ENCODE data around the gene CLTC. TPM values are rescaled to one million over a fixed set of nuclear protein-coding genes. Genes with fewer than 3 reads are reported as not detected.
A peak's percentile ranks its signal among the peaks of the same experiment; 100 is the strongest.

CLTC gene
- total and polyA plus RNA-seq, 2 of the 13 experiments (the other 11 are each of a cell fraction or from before 2014, with no cell fraction given): 134 to 283 TPM

DNA sequence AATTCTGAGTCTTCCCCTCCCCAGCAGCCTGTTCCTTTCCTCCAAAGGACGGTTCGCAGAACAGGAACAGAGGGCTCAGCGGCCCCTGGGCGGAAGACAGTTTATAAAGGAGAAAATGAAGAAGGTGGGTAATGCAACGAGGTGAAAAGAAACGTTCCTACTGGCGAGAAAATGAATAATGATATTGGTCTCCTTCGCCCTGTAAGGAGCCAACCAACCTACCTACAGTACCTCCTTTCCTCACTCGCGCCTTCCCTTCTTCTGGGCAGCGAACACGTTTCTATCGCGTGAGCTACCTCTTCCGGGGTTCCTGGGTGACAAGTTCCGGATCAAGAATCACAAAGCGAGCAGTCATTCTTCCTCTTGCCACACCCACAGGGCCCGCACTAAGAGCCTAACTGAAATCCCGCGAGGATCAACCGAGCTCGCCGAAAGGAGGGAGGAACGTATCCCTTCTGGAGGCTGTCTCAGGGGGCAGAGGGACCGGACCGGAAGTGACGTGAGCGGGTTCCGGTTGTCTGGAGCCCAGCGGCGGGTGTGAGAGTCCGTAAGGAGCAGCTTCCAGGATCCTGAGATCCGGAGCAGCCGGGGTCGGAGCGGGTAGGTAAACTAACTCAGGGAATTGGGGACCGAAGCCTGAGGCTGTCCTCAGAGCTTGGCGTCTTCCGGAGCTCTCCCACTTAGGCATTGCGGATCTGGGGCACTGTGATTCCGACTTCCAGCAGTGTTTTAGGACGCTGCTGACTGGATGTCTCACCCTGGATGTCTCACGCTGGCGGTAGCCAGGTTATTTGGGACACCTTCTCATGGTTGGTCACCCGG is 87.7 kb downstream of the CLTC start, which contains the start of the genes PTRH2 and VMP1:
Gene PTRH2 (minus strand): TSS at position 282 of the 822 bp plus-strand sequence. CDS start 9,452 bp downstream, outside the sequence.
Gene VMP1 (plus strand): TSS at position 506 of the 822 bp plus-strand sequence. CDS start 23,793 bp downstream, outside the sequence.
- H3K9me3 ChIP-seq (ENCODE audit: low read length): no peaks in the 10 kb centered on the region
- H3K27me3 ChIP-seq (ENCODE audit: control insufficient read depth in 1 of 2, insufficient read depth in 2 of 2, low read length in 2 of 2): peaks cover 0 to 5% of the 10 kb centered on the region in 2 experiments; a peak in 1 of 5 replicates
- POLR2A ChIA-PET: interaction anchor here (0.6 to 2.8 kb wide), 37 partner anchors 8 to 1076 kb away, joined by 3 to 53 read pairs (median 5); partner anchors contain the start of genes CLTC, DHX40, HEATR6 and RNFT1
- H3K4me2 ChIP-seq (ENCODE audit: low read depth, low read length): peak within 1 kb of the TSS; percentile 85
- intact Hi-C loops (cut with micrococcal nuclease; ENCODE audit: unreplicated experiment) (no loop called here), in situ Hi-C loops (cut with HindIII; ENCODE audit: extremely low pct_ligation_motif_present, low pct_unique_long_range_greater_than_20kb) (loop anchor here (5.0 kb wide), 1 partner anchor 50 kb away; no protein-coding TSS in a partner anchor)
- 1% methylated on average over 44 of the region's 45 CpGs for WGBS (ENCODE audit: low lambda C conversion rate)
- H3K79me2 ChIP-seq (ENCODE audit: insufficient read depth, low read length): peaks cover 95% of the 10 kb centered on the region
- DNase-seq (ENCODE audit: low spot score): peak; percentile 100
- H3K9ac ChIP-seq (ENCODE audit: insufficient read depth, low read depth, low read length): peak within 1 kb of the TSS; percentile 97
- H3K27ac ChIP-seq (ENCODE audit: extremely low read length, insufficient read depth, low read length): peak within 1 kb of the TSS; percentile 94
- CTCF ChIA-PET (ENCODE audit: low intra/inter-chr PET ratio, low total read pairs): no interaction called here
- H3K4me3 ChIP-seq (replicated peaks in 1 of 3; ENCODE audit: insufficient read depth in 1 of 3, low read depth in 2 of 3, low read length in 3 of 3): peak within 1 kb of the TSS; percentile 83 to 98 (median 91)
- H4K20me1 ChIP-seq (ENCODE audit: insufficient read depth, low read length): peaks cover 37% of the 10 kb centered on the region
- peaks cover 75% of the 10 kb centered on the region for H3K4me1 ChIP-seq (ENCODE audit: insufficient read depth, low read length)
- no peak within 1 kb of the TSS for H2AFZ ChIP-seq (ENCODE audit: low read length)
- BruUV-seq (replicated peaks): no TSS peak
- peaks cover 2 to 12% of the 10 kb centered on the region in 2 experiments; a peak in 4 of 5 replicates for H3K36me3 ChIP-seq (replicated peaks in 1 of 2; ENCODE audit: control insufficient read depth in 1 of 2, insufficient read depth in 2 of 2, low read length in 2 of 2)
- FAIRE-seq: peak; percentile 99
- ATAC-seq: peak; percentile 96
- no peak for TF ChIP-seq FOXA1 (IDR thresholded peaks at IDR 0.05)
- TF ChIP-seq FOXA1 (CRISPR knock-in tag; IDR thresholded peaks at IDR 0.05): peak; percentile 34; the same call in 1 of the 2 replicates
- 0 out of 2 replicates have a peak, but pooled peaks have one; percentile 81 for TF ChIP-seq ZBTB49 (CRISPR knock-in tag; IDR thresholded peaks at IDR 0.05; ENCODE audit: borderline replicate concordance)
- peak; percentile 85 for TF ChIP-seq ATF2 (CRISPR knock-in tag; IDR thresholded peaks at IDR 0.05)
- TF ChIP-seq HNF4A (CRISPR knock-in tag; IDR thresholded peaks at IDR 0.05): peak; percentile 60
- no peak for TF ChIP-seq FIP1L1 (IDR thresholded peaks at IDR 0.05; ENCODE audit: borderline replicate concordance, insufficient read depth, low read depth, low read length)
- peak in 1 of 2 experiments; percentile 6; a peak in 1 of 4 replicates for TF ChIP-seq MAFK (conservative IDR thresholded peaks at IDR 0.05 in 1 of 2, IDR thresholded peaks at IDR 0.05 in 1 of 2; ENCODE audit: low read length in 2 of 2)
- TF ChIP-seq ZNF484 (CRISPR knock-in tag; IDR thresholded peaks at IDR 0.05; ENCODE audit: borderline replicate concordance, low read depth): no peak
- TF ChIP-seq KDM2A (CRISPR knock-in tag; IDR thresholded peaks at IDR 0.05; ENCODE audit: borderline replicate concordance, low read depth): peak; percentile 81
- peak; percentile 56; the same call in 1 of the 2 replicates for TF ChIP-seq ZNF747 (CRISPR knock-in tag; IDR thresholded peaks at IDR 0.05; ENCODE audit: borderline replicate concordance)
- TF ChIP-seq NRL (CRISPR knock-in tag; IDR thresholded peaks at IDR 0.05; ENCODE audit: borderline replicate concordance): peak; percentile 79
- TF ChIP-seq ZMYM2 (CRISPR knock-in tag; IDR thresholded peaks at IDR 0.05): no peak; the same call in 1 of the 2 replicates
- peak; percentile 96 for TF ChIP-seq ZSCAN21 (CRISPR knock-in tag; IDR thresholded peaks at IDR 0.05; ENCODE audit: borderline replicate concordance)
- TF ChIP-seq HES4 (CRISPR knock-in tag; IDR thresholded peaks at IDR 0.05; ENCODE audit: borderline replicate concordance): peak; percentile 90
- TF ChIP-seq SCMH1 (CRISPR knock-in tag; IDR thresholded peaks at IDR 0.05; ENCODE audit: borderline replicate concordance): no peak
